GM18517 (cell line): Measurements from ENCODE around the gene EXD1.

ENCODE experiments used
- ATAC-seq: cut with Tn5 transposase; IDR thresholded peaks from one replicate; pipeline ENCODE4 v1.9.1; 2021; ENCODE audit warnings: mild to moderate bottlenecking, moderate library complexity; ENCODE audit not compliant: unreplicated experiment

The EXD1 gene

GRCh38 chr15:41231422-41232226 lies 1.1 kb upstream of the EXD1 start:
- peak; percentile 24 for ATAC-seq

GRCh38 chr15:41230345-41230649 lies 260 bp downstream of the EXD1 start:
- no peak for ATAC-seq

- ATAC-seq, result no peak
Observed at GRCh38 chr15:41219381-41219780, 11.2 kb downstream of the EXD1 start.

- no peak for ATAC-seq
Observed at GRCh38 chr15:41218851-41219250, 11.7 kb downstream of the EXD1 start.

GRCh38 chr15:41215708-41216107 lies 14.8 kb downstream of the EXD1 start:
- no peak for ATAC-seq

- no peak for ATAC-seq
Observed at GRCh38 chr15:41207687-41208448, 22.7 kb downstream of the EXD1 start.

- no peak for ATAC-seq
Observed at GRCh38 chr15:41205315-41205714, 25.2 kb downstream of the EXD1 start.

- ATAC-seq, result no peak
Observed at GRCh38 chr15:41203395-41203794, 27.2 kb downstream of the EXD1 start.

- no peak for ATAC-seq
Observed at GRCh38 chr15:41199470-41199869, 31.1 kb downstream of the EXD1 start.

GRCh38 chr15:41194444-41194843 lies 36.1 kb downstream of the EXD1 start:
- no peak for ATAC-seq

GRCh38 chr15:41183581-41183980 lies 47.0 kb downstream of the EXD1 start:
- ATAC-seq, result no peak

- no peak for ATAC-seq
Observed at GRCh38 chr15:41182266-41182665, 48.3 kb downstream of the EXD1 start.

- ATAC-seq, result no peak
Observed at GRCh38 chr15:41180206-41180789, 50.3 kb downstream of the EXD1 start.

GRCh38 chr15:41169781-41170180 lies 60.8 kb downstream of the EXD1 start:
- ATAC-seq, result no peak

- ATAC-seq, result no peak
Observed at GRCh38 chr15:41169086-41169485, 61.5 kb downstream of the EXD1 start.

- ATAC-seq, result no peak
Observed at GRCh38 chr15:41161736-41162135, 68.8 kb downstream of the EXD1 start.

- ATAC-seq, result no peak
Observed at GRCh38 chr15:41161336-41161735, 69.2 kb downstream of the EXD1 start.

- ATAC-seq, result no peak
Observed at GRCh38 chr15:41160639-41161315, 69.8 kb downstream of the EXD1 start.

GRCh38 chr15:41154412-41154811 lies 76.1 kb downstream of the EXD1 start:
- ATAC-seq, result no peak

- no peak for ATAC-seq
Observed at GRCh38 chr15:41153733-41154132, 76.8 kb downstream of the EXD1 start.

- no peak for ATAC-seq
Observed at GRCh38 chr15:41151451-41152005, 79.0 kb downstream of the EXD1 start.
